Stomach (tissue), 4 donors: ENCODE results near the gene IFNG-AS1.

Experiments
- CTCF ChIP-seq, 7 experiments: fragments of 450-650 bp in 4 of 7; fragments of 200-600 bp in 3 of 7; sonication (generic) in 3 of 7; IDR thresholded peaks; one replicate each; pipeline ENCODE4 v1.5.1; 2016 to 2019; ENCODE audit warnings: antibody characterized with exemption in 7 of 7, control low read depth in 2 of 7, mild to moderate bottlenecking in 1 of 7
- POLR2A ChIP-seq, 4 donors: fragments of 450-650 bp; IDR thresholded peaks; one replicate each; pipeline ENCODE4 v1.6.1; 2016; ENCODE audit warnings: antibody characterized with exemption in 4 of 4, control low read depth in 2 of 4, mild to moderate bottlenecking in 1 of 4, moderate library complexity in 1 of 4
- POLR2AphosphoS5 ChIP-seq, 3 donors: sonication (generic); formaldehyde crosslinking; IDR thresholded peaks; one replicate each; pipeline ENCODE4 v1.6.1; 2016; ENCODE audit warnings: antibody characterized with exemption in 3 of 3

DNA sequence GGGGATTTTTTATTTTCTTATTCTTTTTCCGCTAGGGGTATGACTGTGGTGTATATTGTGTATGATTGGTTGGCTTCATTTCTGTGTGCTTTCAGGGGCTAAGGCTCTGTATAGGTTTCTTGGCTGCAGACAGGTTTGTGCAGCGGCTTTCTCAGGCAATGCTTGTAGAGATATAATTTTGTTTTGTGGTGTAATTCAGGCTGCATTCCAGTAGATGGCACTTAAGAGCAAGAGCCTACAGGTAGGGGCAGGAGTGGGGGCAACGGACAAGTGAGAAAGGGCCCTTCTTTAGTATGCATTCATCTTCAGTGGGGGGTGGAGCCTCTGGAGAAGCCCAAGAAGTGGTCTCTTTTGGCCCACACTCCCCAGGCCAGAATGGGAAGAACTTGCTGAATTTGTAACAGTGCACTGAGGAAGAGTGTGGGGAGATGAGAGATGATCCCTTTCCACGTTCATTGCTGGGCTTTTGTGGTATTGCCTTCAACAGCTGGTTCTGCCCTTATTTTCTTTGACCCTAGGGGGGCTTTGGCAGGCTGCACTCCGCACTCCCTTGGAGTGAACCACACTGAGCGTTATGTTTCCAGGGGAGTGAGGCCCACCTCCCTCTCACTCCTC, 78.6 kb downstream of the IFNG-AS1 start:
- TF ChIP-seq POLR2AphosphoS5 (IDR thresholded peaks at IDR 0.05) (no peak), CTCF (IDR thresholded peaks at IDR 0.05) (no peak), POLR2A (IDR thresholded peaks at IDR 0.05) (no peak)
